HCT116 (cell line): ENCODE results near the gene GPR68. TPM values are rescaled to one million over a fixed set of nuclear protein-coding genes. Genes with fewer than 3 reads are reported as not detected.

Experiments
- ATAC-seq: fragments of 200-7000 bp; cut with Tn5 transposase; 2 replicates; pipeline ENCODE4 v1.9.1; 2020; ENCODE audit warnings: mild to moderate bottlenecking, moderate library complexity
- BruUV-seq: library from RNA; stranded (reverse); fragments of 400-500 nt; replicated peaks from 2 replicates; lab custom pipeline; 2021; lab: Mats Ljungman, UMichigan
- CTCF ChIA-PET: fragments of 300-600 bp; sonication (Branson Sonifier 250); formaldehyde crosslinking; loops from one replicate; lab custom pipeline; 2021; ENCODE audit warnings: antibody characterized with exemption; lab: Charles Lee
- POLR2A ChIA-PET: fragments of 300-600, 350-600 bp; sonication (Branson Sonifier 250); formaldehyde crosslinking; loops from one replicate; lab custom pipeline; 2021; ENCODE audit warnings: antibody characterized with exemption; lab: Charles Lee
- RAD21 ChIA-PET, 2 experiments: fragments of 300-600 bp; sonication (Branson Sonifier 250); formaldehyde crosslinking; loops; one replicate each; lab custom pipeline; 2023; ENCODE audit warnings: low total read pairs in 2 of 2; ENCODE audit not compliant: uncharacterized antibody in 2 of 2, unreplicated experiment in 2 of 2, low non-redundant PET in 1 of 2; lab: Charles Lee
- DNase-seq: peaks from one replicate; pipeline ENCODE4 v3.0.0-alpha.2; 2010; ENCODE audit warnings: low read depth, low spot score
- H2AFZ ChIP-seq: fragments of 200-600 bp; shearing (Covaris generic), sonication (generic); 2 replicates; pipeline ENCODE4 v1.6.1; 2017; ENCODE audit warnings: low read depth, mixed run types, mixed read lengths, antibody characterized with exemption, low read length; ENCODE audit not compliant: poor library complexity, severe bottlenecking
- H3K27ac ChIP-seq: 2 replicates; pipeline ENCODE4 v1.5.1; 2012; ENCODE audit warnings: low read depth, low read length
- H3K27me3 ChIP-seq: fragments of 200-600 bp; sonication (generic); 2 replicates; pipeline ENCODE4 v1.6.1; 2016; ENCODE audit warnings: mixed run types, low read length, mixed read lengths; ENCODE audit not compliant: insufficient read depth
- H3K36me3 ChIP-seq, 2 experiments: fragments of 200-500 bp in 1 of 2; fragments of 200-600 bp in 1 of 2; sonication (Bioruptor generic) in 1 of 2; sonication (generic) in 1 of 2; 2 replicates each; pipeline versions ENCODE4 v1.5.1 to v1.6.1; 2014 to 2016; ENCODE audit warnings: low read length in 2 of 2, inconsistent platforms in 1 of 2, mixed read lengths in 1 of 2, mixed run types in 1 of 2; ENCODE audit not compliant: insufficient read depth in 2 of 2, control insufficient read depth in 1 of 2
- H3K4me1 ChIP-seq, 2 experiments: fragments of 200-600 bp in 1 of 2; sonication (generic) in 1 of 2; 2 replicates each; pipeline versions ENCODE4 v1.5.1 to v1.6.1; 2012 to 2017; ENCODE audit warnings: low read length in 2 of 2, inconsistent platforms in 1 of 2, mild to moderate bottlenecking in 1 of 2, mixed read lengths in 1 of 2, mixed run types in 1 of 2, moderate library complexity in 1 of 2; ENCODE audit not compliant: insufficient read depth in 2 of 2, control insufficient read depth in 1 of 2
- H3K4me2 ChIP-seq: fragments of 200-600 bp; sonication (generic); 2 replicates; pipeline ENCODE4 v1.6.1; 2017; ENCODE audit warnings: mixed run types, low read length, mixed read lengths
- H3K4me3 ChIP-seq, 2 experiments: fragments of 200-600 bp in 1 of 2; sonication (generic) in 1 of 2; replicated peaks in 1 of 2; 2 replicates each; pipeline ENCODE4 v1.5.1; 2011 to 2016; ENCODE audit warnings: low read length in 2 of 2, control low read depth in 1 of 2, low read depth in 1 of 2, mild to moderate bottlenecking in 1 of 2, mixed read lengths in 1 of 2, mixed run types in 1 of 2
- H3K79me2 ChIP-seq: fragments of 200-600 bp; sonication (generic); 2 replicates; pipeline ENCODE4 v1.6.1; 2017; ENCODE audit warnings: mild to moderate bottlenecking, mixed run types, low read length, moderate library complexity, mixed read lengths; ENCODE audit not compliant: insufficient read depth
- H3K9ac ChIP-seq: fragments of 200-600 bp; sonication (generic); 2 replicates; pipeline ENCODE4 v1.6.1; 2016; ENCODE audit warnings: low read length, mixed read lengths
- H3K9me2 ChIP-seq: fragments of 200-600 bp; sonication (generic), shearing (Covaris generic); 2 replicates; pipeline ENCODE4 v1.6.1; 2017; ENCODE audit warnings: mixed run types, mild to moderate bottlenecking, moderate library complexity; ENCODE audit not compliant: insufficient read depth
- H3K9me3 ChIP-seq, 2 experiments: fragments of 200-500 bp in 1 of 2; fragments of 200-600 bp in 1 of 2; sonication (Bioruptor generic) in 1 of 2; sonication (generic) in 1 of 2; 2 replicates each; pipeline ENCODE4 v1.6.1; 2014 to 2017; ENCODE audit warnings: low read length in 2 of 2, mixed read lengths in 2 of 2, inconsistent platforms in 1 of 2, low read depth in 1 of 2, mild to moderate bottlenecking in 1 of 2, mixed run types in 1 of 2, moderate library complexity in 1 of 2; ENCODE audit not compliant: control insufficient read depth in 1 of 2, insufficient read depth in 1 of 2
- H4K20me1 ChIP-seq: fragments of 200-600 bp; sonication (generic), shearing (Covaris generic); 2 replicates; pipeline ENCODE4 v1.6.1; 2017; ENCODE audit warnings: mixed run types, mild to moderate bottlenecking, moderate library complexity; ENCODE audit not compliant: insufficient read depth
- EGR1 ChIP-seq: IDR thresholded peaks from 2 replicates; pipeline ENCODE4 v1.6.1; 2012; ENCODE audit warnings: low read depth
- SIN3A ChIP-seq: IDR thresholded peaks from 2 replicates; pipeline ENCODE4 v1.6.1; 2012; ENCODE audit warnings: low read depth
- YY1 ChIP-seq: IDR thresholded peaks from 2 replicates; pipeline ENCODE4 v1.6.1; 2011; ENCODE audit warnings: low read length, low read depth, moderate library complexity, mild to moderate bottlenecking; ENCODE audit not compliant: insufficient replicate concordance; ENCODE audit errors: extremely low read depth
- intact Hi-C: fragments of 100-400 bp; cut with micrococcal nuclease; formaldehyde crosslinking; loops from 2 replicates; pipeline ENCODE4 v1.10.0; 2022
- total RNA-seq: library from RNA; stranded (reverse); gene quantifications from one replicate; pipeline ENCODE4 v1.2.1, GENCODE V29; 2021; ENCODE audit not compliant: unreplicated experiment
- TF ChIP-seq, protein P1 (sequence below), 3 experiments: fragments of 200-600 bp in 1 of 3; sonication (generic) in 1 of 3; IDR thresholded peaks in 2 of 3; conservative IDR thresholded peaks in 1 of 3; 2 replicates each; pipeline ENCODE4 v1.5.1; 2012 to 2017; ENCODE audit warnings: low read depth in 2 of 3, low read length in 2 of 3, antibody characterized with exemption in 1 of 3, borderline replicate concordance in 1 of 3, control low read depth in 1 of 3, mild to moderate bottlenecking in 1 of 3, mixed read lengths in 1 of 3, mixed run types in 1 of 3, moderate library complexity in 1 of 3; ENCODE audit not compliant: insufficient read depth in 1 of 3
- TF ChIP-seq, protein P2 (sequence below): IDR thresholded peaks from 2 replicates; pipeline ENCODE4 v1.6.1; 2012; ENCODE audit warnings: low read depth

Gene GPR68
- total RNA-seq, 1 experiment from 2014 or later = not detected

DNA sequence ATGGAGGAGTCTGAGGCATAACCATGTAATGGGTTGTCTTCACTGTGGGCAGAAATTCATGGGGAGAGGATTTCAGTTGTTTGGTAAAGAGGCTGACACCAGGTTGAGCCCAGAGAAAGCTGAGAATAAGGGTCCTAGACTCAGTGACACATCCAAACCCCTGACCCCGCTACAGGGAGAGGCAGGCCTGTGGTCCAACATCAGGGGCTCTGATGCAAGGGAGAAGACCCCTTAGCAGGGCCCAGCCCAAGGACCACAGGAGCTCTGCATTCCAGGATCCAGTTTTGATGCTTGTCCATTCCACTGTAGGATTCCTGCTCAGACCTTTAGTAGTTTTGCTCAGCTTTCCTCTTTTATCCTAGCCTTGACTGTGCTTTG, 15.5 kb downstream of the GPR68 start:
- RAD21 ChIA-PET = no interaction called here

More for the DNA sequence above, 15.5 kb downstream of the GPR68 start:
- H3K36me3 ChIP-seq = peaks cover 0 to 4% of the 10 kb centered on the region in 2 experiments; a peak in 1 of 4 replicates
- H3K27ac ChIP-seq = no peak overlapping the region
- no peaks in the 10 kb centered on the region for H3K79me2 ChIP-seq
- H3K27me3 ChIP-seq = no peaks in the 10 kb centered on the region
- no peak overlapping the region for H3K9ac ChIP-seq
- no peak overlapping the region for H2AFZ ChIP-seq
- H3K4me2 ChIP-seq = no peak overlapping the region
- TF ChIP-seq YY1 (no peak), SIN3A (no peak), EGR1 (no peak)
- TF ChIP-seq, protein P1, sequence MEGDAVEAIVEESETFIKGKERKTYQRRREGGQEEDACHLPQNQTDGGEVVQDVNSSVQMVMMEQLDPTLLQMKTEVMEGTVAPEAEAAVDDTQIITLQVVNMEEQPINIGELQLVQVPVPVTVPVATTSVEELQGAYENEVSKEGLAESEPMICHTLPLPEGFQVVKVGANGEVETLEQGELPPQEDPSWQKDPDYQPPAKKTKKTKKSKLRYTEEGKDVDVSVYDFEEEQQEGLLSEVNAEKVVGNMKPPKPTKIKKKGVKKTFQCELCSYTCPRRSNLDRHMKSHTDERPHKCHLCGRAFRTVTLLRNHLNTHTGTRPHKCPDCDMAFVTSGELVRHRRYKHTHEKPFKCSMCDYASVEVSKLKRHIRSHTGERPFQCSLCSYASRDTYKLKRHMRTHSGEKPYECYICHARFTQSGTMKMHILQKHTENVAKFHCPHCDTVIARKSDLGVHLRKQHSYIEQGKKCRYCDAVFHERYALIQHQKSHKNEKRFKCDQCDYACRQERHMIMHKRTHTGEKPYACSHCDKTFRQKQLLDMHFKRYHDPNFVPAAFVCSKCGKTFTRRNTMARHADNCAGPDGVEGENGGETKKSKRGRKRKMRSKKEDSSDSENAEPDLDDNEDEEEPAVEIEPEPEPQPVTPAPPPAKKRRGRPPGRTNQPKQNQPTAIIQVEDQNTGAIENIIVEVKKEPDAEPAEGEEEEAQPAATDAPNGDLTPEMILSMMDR (IDR thresholded peaks at IDR 0.05 in 2 of 3, conservative IDR thresholded peaks at IDR 0.05 in 1 of 3; ENCODE audit: borderline replicate concordance in 1 of 3, insufficient read depth in 1 of 3, low read depth in 2 of 3, low read length in 2 of 3) = no peak
- TF ChIP-seq, protein P2, sequence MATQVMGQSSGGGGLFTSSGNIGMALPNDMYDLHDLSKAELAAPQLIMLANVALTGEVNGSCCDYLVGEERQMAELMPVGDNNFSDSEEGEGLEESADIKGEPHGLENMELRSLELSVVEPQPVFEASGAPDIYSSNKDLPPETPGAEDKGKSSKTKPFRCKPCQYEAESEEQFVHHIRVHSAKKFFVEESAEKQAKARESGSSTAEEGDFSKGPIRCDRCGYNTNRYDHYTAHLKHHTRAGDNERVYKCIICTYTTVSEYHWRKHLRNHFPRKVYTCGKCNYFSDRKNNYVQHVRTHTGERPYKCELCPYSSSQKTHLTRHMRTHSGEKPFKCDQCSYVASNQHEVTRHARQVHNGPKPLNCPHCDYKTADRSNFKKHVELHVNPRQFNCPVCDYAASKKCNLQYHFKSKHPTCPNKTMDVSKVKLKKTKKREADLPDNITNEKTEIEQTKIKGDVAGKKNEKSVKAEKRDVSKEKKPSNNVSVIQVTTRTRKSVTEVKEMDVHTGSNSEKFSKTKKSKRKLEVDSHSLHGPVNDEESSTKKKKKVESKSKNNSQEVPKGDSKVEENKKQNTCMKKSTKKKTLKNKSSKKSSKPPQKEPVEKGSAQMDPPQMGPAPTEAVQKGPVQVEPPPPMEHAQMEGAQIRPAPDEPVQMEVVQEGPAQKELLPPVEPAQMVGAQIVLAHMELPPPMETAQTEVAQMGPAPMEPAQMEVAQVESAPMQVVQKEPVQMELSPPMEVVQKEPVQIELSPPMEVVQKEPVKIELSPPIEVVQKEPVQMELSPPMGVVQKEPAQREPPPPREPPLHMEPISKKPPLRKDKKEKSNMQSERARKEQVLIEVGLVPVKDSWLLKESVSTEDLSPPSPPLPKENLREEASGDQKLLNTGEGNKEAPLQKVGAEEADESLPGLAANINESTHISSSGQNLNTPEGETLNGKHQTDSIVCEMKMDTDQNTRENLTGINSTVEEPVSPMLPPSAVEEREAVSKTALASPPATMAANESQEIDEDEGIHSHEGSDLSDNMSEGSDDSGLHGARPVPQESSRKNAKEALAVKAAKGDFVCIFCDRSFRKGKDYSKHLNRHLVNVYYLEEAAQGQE = no peak
- H4K20me1 ChIP-seq = no peaks in the 10 kb centered on the region
- no peaks in the 10 kb centered on the region for H3K9me2 ChIP-seq
- POLR2A ChIA-PET = no interaction called here
- BruUV-seq = no TSS peak
- H3K9me3 ChIP-seq = no peaks in the 10 kb centered on the region
- DNase-seq = no peak
- H3K4me1 ChIP-seq = no peaks in the 10 kb centered on the region
- CTCF ChIA-PET = no interaction called here
- H3K4me3 ChIP-seq = no peak overlapping the region
- intact Hi-C loops = no loop called here
- ATAC-seq = no peak
